T-helper 2 cell (primary cell): Measurements from ENCODE around the gene PKD2L2.
"Not testable (repeated sequence)": the region's sequence is repeated elsewhere in the genome, so short reads cannot be mapped to it uniquely, and the experiment has no call there.

Source experiments
- DNase-seq, 5 experiments: peaks; one replicate each; pipeline versions ENCODE4 v3.0.0 to v3.0.0-alpha.2; 2012 to 2022

Gene PKD2L2

GRCh38 chr5:137888466-137888862 is 793 bp upstream of the PKD2L2 start:
- peak in 1 of 5 experiments; percentile 16 for DNase-seq

- no peak for DNase-seq
Observed at GRCh38 chr5:137890845-137891244, 1.6 kb downstream of the PKD2L2 start.

GRCh38 chr5:137891849-137892248 is 2.6 kb downstream of the PKD2L2 start:
- peak in 1 of 5 experiments; percentile 6 for DNase-seq

GRCh38 chr5:137894586-137894985 is 5.3 kb downstream of the PKD2L2 start:
- no peak for DNase-seq

GRCh38 chr5:137896560-137896959 is 7.3 kb downstream of the PKD2L2 start:
- no peak for DNase-seq

- DNase-seq: no peak
Observed at GRCh38 chr5:137899493-137899892, 10.2 kb downstream of the PKD2L2 start.

GRCh38 chr5:137901011-137901817 is 12.0 kb downstream of the PKD2L2 start:
- no peak for DNase-seq

GRCh38 chr5:137902408-137903133 is 13.3 kb downstream of the PKD2L2 start:
- peak in 1 of 5 experiments; percentile 4 for DNase-seq

- DNase-seq: no peak
Observed at GRCh38 chr5:137914758-137915157, 25.5 kb downstream of the PKD2L2 start.

GRCh38 chr5:137916923-137917322 is 27.7 kb downstream of the PKD2L2 start:
- DNase-seq: no peak

GRCh38 chr5:137921931-137922330 is 32.7 kb downstream of the PKD2L2 start:
- DNase-seq: no peak

- no peak for DNase-seq
Observed at GRCh38 chr5:137923856-137924255, 34.6 kb downstream of the PKD2L2 start.

GRCh38 chr5:137932800-137933199 is 43.5 kb downstream of the PKD2L2 start:
- no peak for DNase-seq

- no peak for DNase-seq
Observed at GRCh38 chr5:137933491-137933911, 44.2 kb downstream of the PKD2L2 start.

GRCh38 chr5:137935190-137935589 is 45.9 kb downstream of the PKD2L2 start:
- DNase-seq: no peak

- no peak for DNase-seq
Observed at GRCh38 chr5:137935694-137936093, 46.4 kb downstream of the PKD2L2 start.

- no peak for DNase-seq
Observed at GRCh38 chr5:137937994-137938750, 48.9 kb downstream of the PKD2L2 start.

- peak in 1 of 5 experiments; percentile 22 for DNase-seq
Observed at GRCh38 chr5:137938751-137939143, 49.5 kb downstream of the PKD2L2 start.

GRCh38 chr5:137939331-137939730 is 50.1 kb downstream of the PKD2L2 start:
- no peak for DNase-seq

GRCh38 chr5:137944280-137944679 is 55.0 kb downstream of the PKD2L2 start:
- not testable (repeated sequence) for DNase-seq

- DNase-seq: no peak
Observed at GRCh38 chr5:137945825-137946224, 56.6 kb downstream of the PKD2L2 start.

- no peak for DNase-seq
Observed at GRCh38 chr5:137954131-137954879, 65.0 kb downstream of the PKD2L2 start.
